Measurements from ENCODE around the gene RAPGEF1.
"Not testable (repeated sequence)": the region's sequence is repeated elsewhere in the genome, so short reads cannot be mapped to it uniquely, and the experiment has no call there.

RAPGEF1 gene

GRCh38 chr9:131727795-131728545 lies 11.9 kb downstream of the RAPGEF1 start:
- DNase-seq: no peak

- DNase-seq: no peak
These were observed 12.6 kb downstream of the RAPGEF1 start for GRCh38 chr9:131727184-131727759.

GRCh38 chr9:131724683-131725082 lies 15.2 kb downstream of the RAPGEF1 start:
- DNase-seq: no peak

GRCh38 chr9:131723632-131724031 lies 16.2 kb downstream of the RAPGEF1 start:
- DNase-seq: no peak

- DNase-seq: no peak
These were observed 17.6 kb downstream of the RAPGEF1 start for GRCh38 chr9:131722255-131722654.

- no peak for DNase-seq
These were observed 18.8 kb downstream of the RAPGEF1 start for GRCh38 chr9:131721076-131721475.

- no peak for DNase-seq
These were observed 19.5 kb downstream of the RAPGEF1 start for GRCh38 chr9:131720330-131720729.

GRCh38 chr9:131719262-131719908 lies 20.5 kb downstream of the RAPGEF1 start:
- DNase-seq: no peak

- DNase-seq: no peak
These were observed 22.0 kb downstream of the RAPGEF1 start for GRCh38 chr9:131717719-131718460.

GRCh38 chr9:131715906-131716305 lies 24.0 kb downstream of the RAPGEF1 start:
- DNase-seq: no peak

- no peak for DNase-seq
These were observed 25.1 kb downstream of the RAPGEF1 start for GRCh38 chr9:131714821-131715220.

- no peak for DNase-seq
These were observed 25.7 kb downstream of the RAPGEF1 start for GRCh38 chr9:131714161-131714646.

- no peak for DNase-seq
These were observed 26.9 kb downstream of the RAPGEF1 start for GRCh38 chr9:131713016-131713415.

- no peak for DNase-seq
These were observed 27.6 kb downstream of the RAPGEF1 start for GRCh38 chr9:131712151-131712716.

GRCh38 chr9:131709771-131710431 lies 30.0 kb downstream of the RAPGEF1 start:
- no peak for DNase-seq

- not testable (repeated sequence) for DNase-seq
These were observed 30.7 kb downstream of the RAPGEF1 start for GRCh38 chr9:131709010-131709770.

GRCh38 chr9:131708226-131709002 lies 31.5 kb downstream of the RAPGEF1 start:
- no peak for DNase-seq

- no peak for DNase-seq
These were observed 32.1 kb downstream of the RAPGEF1 start for GRCh38 chr9:131707733-131708157.

GRCh38 chr9:131707050-131707449 lies 32.8 kb downstream of the RAPGEF1 start:
- DNase-seq: no peak

- no peak for DNase-seq
These were observed 33.3 kb downstream of the RAPGEF1 start for GRCh38 chr9:131706608-131706970.

GRCh38 chr9:131704988-131705387 lies 34.9 kb downstream of the RAPGEF1 start:
- no peak for DNase-seq
